Activated T-helper 1 cell treated with anti-CD3 and anti-CD28 coated beads, Interleukin-2, amount 50 U/mL, for 16 hours (primary cell): ENCODE measurements around the gene CACNA1S.
A peak's percentile ranks its signal among the peaks of the same experiment; 100 is the strongest.

Experiments used
- DNase-seq, 2 donors: peaks; one replicate each; pipeline ENCODE4 v3.0.0-alpha.2; 2020; ENCODE audit warnings: low read depth in 1 of 2, low spot score in 1 of 2

The CACNA1S gene

GRCh38 chr1:201116091-201116490 lies 3.9 kb upstream of the CACNA1S start:
- DNase-seq: no peak

DNA sequence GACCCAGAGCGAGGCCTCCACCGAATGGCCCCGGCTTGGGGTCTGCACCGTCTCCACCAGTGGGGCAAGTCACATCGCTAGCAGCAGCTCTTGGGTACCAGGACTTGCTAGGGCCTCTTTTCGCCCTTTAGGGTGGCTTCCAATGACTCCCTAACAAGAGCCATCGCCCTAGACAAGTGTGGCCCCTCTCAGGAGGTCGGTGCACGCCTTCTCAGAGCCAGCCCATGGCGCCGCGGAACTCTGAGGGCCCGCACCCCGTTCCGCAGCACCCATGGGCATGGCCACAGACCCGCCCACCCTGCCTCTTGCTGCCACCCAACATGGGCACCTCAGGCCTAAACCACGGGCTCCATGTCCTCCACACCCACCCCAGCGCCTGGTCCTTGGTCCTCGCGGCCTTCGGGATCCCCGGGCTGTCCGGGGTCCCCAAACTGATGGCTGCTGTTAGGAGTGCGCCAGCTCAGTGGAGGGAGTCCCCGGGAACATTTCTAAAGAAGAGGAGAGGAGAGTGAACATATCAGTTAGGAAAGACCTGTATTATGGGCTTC lies 3.2 kb upstream of the CACNA1S start:
- no peak for DNase-seq

- peak; percentile 46 to 49 for DNase-seq
Measured at GRCh38 chr1:201114245-201115131, 2.3 kb upstream of the CACNA1S start.

GRCh38 chr1:201113451-201114244 lies 1.4 kb upstream of the CACNA1S start:
- DNase-seq: no peak

DNA sequence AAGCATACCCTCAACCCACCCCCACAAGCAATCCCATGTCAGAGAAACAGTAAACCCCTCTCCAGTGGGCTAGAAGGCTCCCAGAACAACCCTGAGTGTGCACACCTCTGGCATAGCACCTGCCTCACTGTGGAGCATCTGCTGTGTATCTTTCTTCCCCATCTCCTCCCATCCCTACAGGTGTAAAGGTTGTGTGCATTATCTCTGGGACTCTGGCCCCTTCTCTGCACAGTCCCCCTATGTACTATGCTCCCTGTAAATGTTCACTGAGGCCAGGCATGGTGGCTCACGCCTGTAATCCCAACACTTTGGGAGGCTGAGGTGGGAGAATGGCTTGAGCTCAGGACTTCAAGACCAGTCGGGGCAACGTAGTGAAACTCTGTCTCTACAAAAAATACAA lies 700 bp upstream of the CACNA1S start:
- no peak for DNase-seq

DNA sequence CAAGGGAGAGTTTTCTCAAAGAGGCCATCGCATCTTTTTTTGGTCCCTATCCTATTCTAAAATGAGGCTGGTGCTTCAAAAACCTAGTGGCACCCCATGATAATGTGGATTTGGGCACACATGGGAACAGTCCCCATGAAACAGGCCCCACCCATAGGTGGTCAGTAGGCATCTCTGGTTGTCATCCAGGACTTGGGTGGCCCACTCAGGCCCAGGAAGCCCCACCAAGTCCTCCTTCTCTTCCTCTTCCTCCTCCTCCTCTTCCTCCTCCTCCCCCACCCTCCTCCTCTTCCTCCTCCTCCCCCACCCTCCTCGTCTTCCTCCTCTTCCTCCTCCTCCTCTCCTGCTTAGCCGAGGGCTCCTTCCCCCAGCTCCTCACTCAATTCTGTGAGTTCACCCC lies 554 bp downstream of the CACNA1S start:
- DNase-seq: no peak

- no peak for DNase-seq
Measured at GRCh38 chr1:201111156-201111555, 1.1 kb downstream of the CACNA1S start.

- DNase-seq: no peak
Measured at GRCh38 chr1:201110616-201111015, 1.6 kb downstream of the CACNA1S start.

DNA sequence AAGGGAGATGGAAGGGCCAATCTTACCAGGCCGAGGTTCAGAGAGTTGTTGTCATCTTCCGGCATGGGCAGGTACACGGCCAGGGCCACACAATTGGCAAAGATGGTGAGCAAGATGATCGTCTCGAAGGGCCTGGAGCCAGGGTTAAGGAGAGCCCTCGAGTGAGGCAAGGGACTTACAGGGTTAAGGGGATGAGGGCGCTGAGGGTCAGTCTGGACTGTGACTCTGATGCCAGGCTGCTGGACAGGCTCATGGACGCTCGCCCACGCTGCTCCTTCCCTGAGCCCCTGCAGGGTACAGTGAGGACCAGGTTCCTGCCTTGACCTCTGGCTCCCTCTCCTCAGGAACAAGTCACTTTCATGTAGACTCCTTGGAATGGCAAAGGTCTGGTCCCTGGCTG lies 2.1 kb downstream of the CACNA1S start:
- DNase-seq: no peak

GRCh38 chr1:201109651-201110050 lies 2.6 kb downstream of the CACNA1S start:
- DNase-seq: no peak

GRCh38 chr1:201108614-201109013 lies 3.6 kb downstream of the CACNA1S start:
- no peak for DNase-seq

- no peak for DNase-seq
Measured at GRCh38 chr1:201105688-201106087, 6.5 kb downstream of the CACNA1S start.

- no peak for DNase-seq
Measured at GRCh38 chr1:201104141-201104540, 8.1 kb downstream of the CACNA1S start.

DNA sequence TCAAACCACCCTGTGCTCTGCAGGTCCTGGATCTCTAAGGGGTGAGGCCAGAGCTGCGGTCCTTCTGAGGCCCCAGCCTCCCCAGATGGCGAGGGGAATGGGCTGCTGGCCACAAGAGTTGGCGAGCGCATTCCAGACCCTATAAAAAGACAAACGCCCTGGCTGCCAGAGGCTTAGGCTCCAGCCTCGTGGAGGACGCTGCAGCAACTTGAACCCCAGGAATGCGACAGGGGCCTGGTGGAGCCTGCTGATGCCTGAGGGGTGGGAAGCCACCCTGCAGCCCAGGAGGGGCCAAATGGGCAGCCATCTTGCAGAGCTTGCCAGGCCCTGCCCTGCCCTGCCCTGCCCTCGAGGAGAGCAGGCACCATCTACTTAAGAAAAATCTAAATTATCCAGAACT lies 8.6 kb downstream of the CACNA1S start:
- no peak for DNase-seq

DNA sequence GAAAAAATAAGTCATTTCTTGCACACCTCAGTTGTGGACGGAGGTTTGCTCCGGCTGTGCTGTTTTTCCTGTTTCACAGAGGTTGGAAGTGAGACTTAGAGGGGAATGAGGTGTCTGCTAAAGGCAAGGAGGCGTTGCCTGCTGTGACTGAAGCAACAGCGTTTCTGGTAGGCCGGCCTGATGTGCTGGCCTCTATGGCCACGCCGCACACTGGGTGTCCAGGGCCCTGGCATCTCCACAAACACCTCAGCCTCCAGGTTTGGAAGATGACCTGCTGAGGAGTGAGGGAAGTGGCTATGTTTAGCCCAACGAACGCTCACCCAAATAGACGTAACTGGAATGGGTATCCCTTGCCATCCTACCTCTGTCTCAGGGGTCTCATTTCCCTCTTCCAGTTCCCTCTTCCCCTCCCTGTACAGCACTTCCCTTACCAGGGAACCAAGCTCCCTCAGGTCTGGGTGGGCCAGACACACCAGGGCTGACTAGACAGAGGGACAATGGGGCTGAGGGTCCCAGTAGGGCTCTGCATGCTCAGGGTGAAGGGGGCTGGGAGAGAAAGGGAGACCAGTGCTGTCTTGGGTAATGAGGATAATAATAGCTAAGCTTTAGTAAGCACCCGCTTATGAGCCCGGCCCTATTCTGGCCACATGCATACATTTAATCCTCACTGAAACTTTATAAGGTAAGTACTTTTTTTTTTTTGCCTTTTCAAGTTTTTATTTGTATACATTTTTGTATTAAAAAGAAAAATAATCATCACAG lies 11.9 kb downstream of the CACNA1S start:
- DNase-seq: no peak

DNA sequence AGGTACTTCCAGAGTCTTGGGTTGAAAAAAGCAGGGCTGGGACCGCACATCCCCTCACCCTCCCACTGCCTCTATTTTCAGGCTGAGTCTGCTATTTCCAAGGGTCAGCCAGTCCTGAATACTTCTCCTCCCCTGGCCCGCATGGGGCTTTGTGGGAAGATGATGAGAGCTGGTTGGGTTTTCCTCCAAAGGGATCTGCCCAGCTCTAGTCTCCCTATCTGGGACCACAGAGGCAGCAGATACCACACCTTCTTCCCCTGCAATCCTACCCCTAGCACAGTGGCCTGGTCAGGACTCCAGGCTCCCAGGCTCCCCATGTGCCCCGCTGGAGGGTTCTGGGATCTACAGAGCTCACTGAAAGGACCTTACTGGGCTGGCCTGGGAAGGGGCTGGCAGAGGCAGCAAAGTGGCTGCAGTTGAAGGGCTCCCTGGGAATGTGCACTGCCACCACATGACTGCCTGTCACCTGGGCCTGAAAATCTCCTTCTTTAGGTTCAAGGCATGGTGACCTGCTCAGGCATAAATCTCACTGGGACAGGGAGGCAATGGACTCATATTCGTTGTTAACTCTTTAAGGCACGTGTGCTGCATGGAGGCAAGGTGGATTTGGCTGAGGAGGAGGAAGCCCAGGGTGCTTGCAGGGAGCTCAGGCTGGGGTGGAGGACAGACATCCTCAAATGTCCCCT lies 13.1 kb downstream of the CACNA1S start:
- DNase-seq: no peak

DNA sequence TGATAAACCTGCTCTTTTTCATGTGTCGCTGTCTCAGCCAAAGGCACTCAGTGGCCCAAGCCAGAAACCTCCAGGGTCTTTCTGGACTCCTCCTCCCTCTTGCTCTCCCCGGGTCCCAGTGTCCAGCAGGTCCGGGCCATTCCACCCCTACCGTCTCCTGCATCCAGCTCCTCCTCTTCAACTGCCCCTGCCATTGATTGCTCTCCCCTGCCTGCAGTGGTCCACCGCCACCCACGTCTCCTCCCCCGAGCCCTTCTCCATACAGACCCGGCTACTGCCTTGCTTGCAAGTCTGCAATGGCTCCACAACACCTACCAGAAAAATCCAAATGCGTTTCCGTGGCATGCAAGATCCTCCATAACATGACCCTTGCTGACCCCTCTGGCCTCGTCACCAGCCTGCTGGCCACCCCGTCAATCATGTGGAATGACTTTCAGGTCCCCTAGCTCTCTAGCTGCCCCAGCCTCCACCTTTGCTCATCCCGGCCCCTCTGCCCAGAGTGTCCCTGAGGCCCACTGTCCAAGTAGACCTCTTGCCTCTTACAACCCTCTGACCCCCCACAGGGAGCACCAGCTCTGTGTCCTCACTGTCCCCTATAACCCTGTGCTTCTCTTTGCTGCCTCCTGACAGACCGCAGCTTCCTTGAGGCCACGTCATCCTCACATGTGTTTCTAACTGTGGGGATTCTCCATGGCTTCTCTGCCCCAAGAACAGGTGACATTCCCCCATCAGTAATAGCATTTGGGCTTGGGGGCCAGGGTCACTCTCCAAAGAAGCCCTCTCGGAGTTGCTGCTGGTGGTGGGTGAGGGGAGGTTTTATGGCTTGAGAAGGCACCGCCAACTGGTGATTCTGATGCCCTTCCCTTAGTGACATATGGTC lies 15.0 kb downstream of the CACNA1S start:
- no peak for DNase-seq

DNA sequence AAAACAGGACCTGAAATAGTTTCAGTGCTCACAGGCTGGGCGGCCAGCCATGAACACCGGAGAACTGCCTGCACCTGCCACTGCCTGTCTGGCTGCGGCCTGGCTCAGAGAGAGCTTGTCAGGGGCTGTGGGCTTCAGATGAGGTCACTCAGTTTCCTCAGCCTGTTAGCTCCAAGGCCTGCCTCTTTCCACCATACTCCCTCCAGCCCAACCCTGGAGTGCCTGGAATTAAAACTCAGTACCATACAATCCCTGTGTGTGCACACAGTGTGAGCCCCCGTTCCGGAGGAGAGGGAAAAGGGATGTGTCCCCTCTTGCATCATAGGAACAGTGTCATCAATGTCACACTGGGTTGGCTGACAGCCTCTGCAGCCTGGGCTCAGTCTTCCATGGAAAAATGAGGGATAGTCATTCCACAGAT lies 16.2 kb downstream of the CACNA1S start:
- DNase-seq: no peak

- DNase-seq: no peak
Measured at GRCh38 chr1:201095581-201095980, 16.6 kb downstream of the CACNA1S start.

- no peak for DNase-seq
Measured at GRCh38 chr1:201094832-201095231, 17.4 kb downstream of the CACNA1S start.
